Measurements from ENCODE around the gene SEPSECS.

- TF ChIP-seq CTCF (conservative IDR thresholded peaks at IDR 0.05; ENCODE audit: low read depth, low read length) = no peak
- no peak for TF ChIP-seq EZH2 (IDR thresholded peaks at IDR 0.05; ENCODE audit: low read length, unreplicated experiment)
- no peak for TF ChIP-seq EZH2phosphoT487 (IDR thresholded peaks at IDR 0.05; ENCODE audit: borderline replicate concordance, low read length)
Observed at GRCh38 chr4:25198713-25199112, 38.5 kb upstream of the SEPSECS start.
